IMR-90 (cell line): Measurements from ENCODE around the gene MCFD2. TPM values are rescaled to one million over a fixed set of nuclear protein-coding genes. Genes with fewer than 3 reads are reported as not detected.

Source experiments
- ATAC-seq: fragments of 200-7000 bp; cut with Tn5 transposase; 2 replicates; pipeline ENCODE4 v1.9.1; 2020; ENCODE audit warnings: low read depth, mild to moderate bottlenecking, moderate library complexity
- BruUV-seq: library from RNA; stranded (reverse); fragments of 400-500 nt; replicated peaks from 2 replicates; lab custom pipeline; 2021; lab: Mats Ljungman, UMichigan
- CTCF ChIA-PET: fragments of 300-600 bp; formaldehyde crosslinking; extraction: SDS; loops from one replicate; lab custom pipeline; 2021; ENCODE audit warnings: antibody characterized with exemption; lab: Yijun Ruan, JAX
- POLR2A ChIA-PET: fragments of 300-600 bp; sonication (Branson Sonifier 250); formaldehyde crosslinking; loops from one replicate; lab custom pipeline; 2022; ENCODE audit warnings: antibody characterized with exemption; ENCODE audit not compliant: unreplicated experiment; lab: Charles Lee
- DNase-seq: peaks from one replicate; pipeline ENCODE4 v3.0.0; 2013
- H2AFZ ChIP-seq: replicated peaks from 2 replicates; pipeline ENCODE3; 2013; ENCODE audit warnings: low read length, mild to moderate bottlenecking; ENCODE audit not compliant: poor library complexity
- H2AK5ac ChIP-seq: 2 replicates; pipeline ENCODE4 v1.6.1; 2013; ENCODE audit warnings: low read depth, low read length, inconsistent platforms
- H2AK9ac ChIP-seq: replicated peaks from 2 replicates; pipeline ENCODE3; 2013; ENCODE audit warnings: mild to moderate bottlenecking, low read depth, low read length, moderate library complexity; ENCODE audit not compliant: poor library complexity
- H2BK120ac ChIP-seq: 2 replicates; pipeline ENCODE4 v1.6.1; 2013; ENCODE audit warnings: low read depth, low read length, inconsistent platforms
- H2BK15ac ChIP-seq: 3 replicates; pipeline ENCODE4 v1.6.1; 2013; ENCODE audit warnings: low read depth, low read length, inconsistent platforms
- H2BK20ac ChIP-seq: 2 replicates; pipeline ENCODE4 v1.6.1; 2013; ENCODE audit warnings: low read depth, mild to moderate bottlenecking, inconsistent platforms, low read length, moderate library complexity
- H2BK5ac ChIP-seq: 2 replicates; pipeline ENCODE4 v1.6.1; 2013; ENCODE audit warnings: mild to moderate bottlenecking, low read depth, low read length, inconsistent platforms; ENCODE audit not compliant: poor library complexity, severe bottlenecking
- H3K14ac ChIP-seq: replicated peaks from 2 replicates; pipeline ENCODE4 v1.6.1; 2013; ENCODE audit warnings: low read depth, low read length, inconsistent platforms
- H3K18ac ChIP-seq: 2 replicates; pipeline ENCODE4 v1.6.1; 2013; ENCODE audit warnings: low read depth, low read length, control low read depth
- H3K23ac ChIP-seq: 2 replicates; pipeline ENCODE4 v1.6.1; 2013; ENCODE audit warnings: low read depth, low read length, inconsistent platforms
- H3K27ac ChIP-seq: 2 replicates; pipeline ENCODE4 v1.5.1; 2013; ENCODE audit warnings: mild to moderate bottlenecking, control low read depth, low read length; ENCODE audit not compliant: insufficient read depth
- H3K27me3 ChIP-seq: 2 replicates; pipeline ENCODE4 v1.6.1; 2013; ENCODE audit warnings: low read length; ENCODE audit not compliant: control insufficient read depth, insufficient read depth
- H3K36me3 ChIP-seq: 2 replicates; pipeline ENCODE4 v1.6.1; 2013; ENCODE audit warnings: low read length, mixed read lengths; ENCODE audit not compliant: control insufficient read depth, insufficient read depth
- H3K4ac ChIP-seq: 2 replicates; pipeline ENCODE4 v1.6.1; 2013; ENCODE audit warnings: low read depth, low read length, inconsistent platforms
- H3K4me1 ChIP-seq: 2 replicates; pipeline ENCODE4 v1.6.1; 2013; ENCODE audit warnings: low read length, mixed read lengths; ENCODE audit not compliant: control insufficient read depth, insufficient read depth
- H3K4me2 ChIP-seq: 2 replicates; pipeline ENCODE4 v1.6.1; 2013; ENCODE audit warnings: low read depth, mild to moderate bottlenecking, control low read depth, low read length, moderate library complexity
- H3K4me3 ChIP-seq: 2 replicates; pipeline ENCODE4 v1.5.1; 2013; ENCODE audit warnings: low read depth, mild to moderate bottlenecking, control low read depth, low read length, moderate library complexity; ENCODE audit not compliant: insufficient read depth
- H3K56ac ChIP-seq: 2 replicates; pipeline ENCODE4 v1.6.1; 2013; ENCODE audit warnings: low read length, inconsistent platforms; ENCODE audit not compliant: insufficient read depth; ENCODE audit errors: extremely low read depth
- H3K79me1 ChIP-seq, 2 experiments: 2 replicates each; pipeline ENCODE4 v1.6.1; 2013; ENCODE audit warnings: low read length in 2 of 2, inconsistent platforms in 1 of 2, low read depth in 1 of 2
- H3K9ac ChIP-seq: 2 replicates; pipeline ENCODE4 v1.6.1; 2013; ENCODE audit warnings: low read depth, low read length, control low read depth
- H3K9me1 ChIP-seq: 2 replicates; pipeline ENCODE4 v1.6.1; 2013; ENCODE audit warnings: low read length, inconsistent platforms; ENCODE audit not compliant: insufficient read depth
- H3K9me3 ChIP-seq: 2 replicates; pipeline ENCODE4 v1.6.1; 2013; ENCODE audit warnings: low read length; ENCODE audit not compliant: control insufficient read depth, insufficient read depth
- H4K20me1 ChIP-seq: 2 replicates; pipeline ENCODE4 v1.6.1; 2013; ENCODE audit warnings: low read length, inconsistent platforms; ENCODE audit not compliant: insufficient read depth
- H4K5ac ChIP-seq: 2 replicates; pipeline ENCODE4 v1.6.1; 2013; ENCODE audit warnings: mild to moderate bottlenecking, low read depth, low read length, control low read depth
- H4K8ac ChIP-seq, 2 experiments: 2 replicates each; pipeline ENCODE4 v1.6.1; 2013; ENCODE audit warnings: low read depth in 2 of 2, low read length in 2 of 2, control low read depth in 1 of 2, inconsistent platforms in 1 of 2
- H4K91ac ChIP-seq: 2 replicates; pipeline ENCODE4 v1.6.1; 2013; ENCODE audit warnings: low read depth, low read length, inconsistent platforms; ENCODE audit not compliant: insufficient read depth
- BHLHE40 ChIP-seq: fragments of 150-350 bp; IDR thresholded peaks from 2 replicates; pipeline ENCODE4 v1.6.1; 2016; ENCODE audit warnings: mild to moderate bottlenecking, low read depth, low read length
- CEBPB ChIP-seq: IDR thresholded peaks from 2 replicates; pipeline ENCODE4 v1.6.1; 2012; ENCODE audit warnings: low read depth, low read length, improper control_type of control experiment
- CHD1 ChIP-seq: IDR thresholded peaks from 2 replicates; pipeline ENCODE4 v1.6.1; 2012; ENCODE audit warnings: low read depth, low read length, improper control_type of control experiment
- FOS ChIP-seq: fragments of 150-350 bp; IDR thresholded peaks from 2 replicates; pipeline ENCODE4 v1.6.1; 2016; ENCODE audit warnings: low read depth, low read length
- MXI1 ChIP-seq: IDR thresholded peaks from 2 replicates; pipeline ENCODE4 v1.6.1; 2012; ENCODE audit warnings: low read depth, mild to moderate bottlenecking, low read length, moderate library complexity, borderline replicate concordance
- NFE2L2 ChIP-seq: fragments of 150-350 bp; IDR thresholded peaks from 2 replicates; pipeline ENCODE4 v1.6.1; 2016; ENCODE audit warnings: low read depth, mild to moderate bottlenecking, low read length
- POLR2A ChIP-seq: IDR thresholded peaks from 2 replicates; pipeline ENCODE4 v1.6.1; 2012; ENCODE audit warnings: mild to moderate bottlenecking, low read depth, low read length
- SMC3 ChIP-seq: fragments of 150-350 bp; IDR thresholded peaks from 2 replicates; pipeline ENCODE4 v1.6.1; 2016; ENCODE audit warnings: low read depth, mild to moderate bottlenecking, antibody characterized with exemption, low read length, moderate library complexity
- WGBS, 2 experiments: methylation state at CpG; one replicate each; pipeline versions ENCODE4 v1.1.5 to v1.1.7; 2013; ENCODE audit warnings: missing lambda C conversion rate in 2 of 2; ENCODE audit not compliant: insufficient read length in 1 of 2; ENCODE audit errors: extremely low coverage in 2 of 2; 5-methylcytosine and 5-hydroxymethylcytosine counted together
- dilution Hi-C: fragments of 300-500 bp; cut with HindIII; formaldehyde crosslinking; loops from one replicate; pipeline ENCODE4 v1.14.3; 2018; ENCODE audit warnings: low sequenced_read_pairs; ENCODE audit not compliant: unreplicated experiment
- in situ Hi-C: fragments of 300-500 bp; cut with MboI; formaldehyde crosslinking; loops from 3 replicates; pipeline ENCODE4 v1.14.3; 2019; ENCODE audit warnings: low sequenced_read_pairs, inconsistent platforms, mixed read lengths
- intact Hi-C: fragments of 100-400 bp; cut with micrococcal nuclease; formaldehyde crosslinking; loops from 2 replicates; pipeline ENCODE4 v1.10.0; 2022
- polyA plus RNA-seq, 3 experiments: library from polyadenylated mRNA; depleted of rRNA; stranded (reverse); fragments of >200 nt; gene quantifications; 2 replicates each; pipeline ENCODE4 v1.2.3, GENCODE V29; 2012; ENCODE audit warnings: low replicate concordance in 1 of 3
- total RNA-seq: library from RNA; depleted of rRNA; stranded (reverse); fragments of >200 nt; gene quantifications from 2 replicates; pipeline ENCODE4 v1.2.3, GENCODE V29; 2012
- TF ChIP-seq, protein P1 (sequence below): fragments of 150-350 bp; IDR thresholded peaks from 2 replicates; pipeline ENCODE4 v1.6.1; 2016; ENCODE audit warnings: low read depth, mild to moderate bottlenecking, low read length, moderate library complexity, borderline replicate concordance
- TF ChIP-seq, protein P2 (sequence below): conservative IDR thresholded peaks from 2 replicates; pipeline ENCODE4 v1.5.1; 2012; ENCODE audit warnings: mild to moderate bottlenecking, low read depth, low read length, improper control_type of control experiment

Gene MCFD2
- total and polyA plus RNA-seq, 2 of the 4 experiments (the other 2 are of a cell fraction), result 145 to 177 TPM

DNA sequence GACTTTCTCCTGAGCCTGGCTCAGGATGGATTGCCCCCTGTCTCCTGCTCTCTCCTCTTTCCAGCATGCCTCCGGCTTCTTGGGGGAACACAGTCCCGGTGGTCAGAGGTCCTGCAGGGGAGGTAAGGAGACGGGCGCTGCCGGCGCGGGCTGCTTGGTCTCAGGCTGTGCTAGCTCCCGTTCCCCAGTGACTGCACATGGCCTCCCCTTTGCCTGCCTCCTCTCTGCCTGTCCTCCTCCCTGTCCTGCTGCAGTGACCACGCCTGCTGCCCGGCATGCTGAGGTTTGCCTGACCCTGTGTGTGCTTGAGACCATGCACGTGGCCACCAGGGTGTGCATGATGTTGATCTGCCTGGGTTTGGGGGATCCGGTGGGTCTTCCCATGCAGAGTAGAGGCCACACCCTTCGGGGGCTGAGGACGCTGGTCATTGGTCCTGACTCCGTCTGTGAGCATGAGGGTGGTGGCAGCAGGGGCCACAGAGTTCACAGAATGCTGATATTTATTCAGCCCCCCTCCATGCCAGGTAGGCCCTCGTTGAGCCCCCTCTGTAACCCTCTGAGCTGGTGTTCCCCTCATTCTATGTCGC is 42.9 kb upstream of the MCFD2 start:
- WGBS, 2 experiments, result 100% methylated on average over 2 of the region's 17 CpGs; no CpG with 5 or more reads in 1 of the 2 experiments
- CTCF ChIA-PET, result no interaction called here
- dilution Hi-C loops, result no loop called here

More for the DNA sequence above, 42.9 kb upstream of the MCFD2 start:
- Histone ChIP-seq H2AK9ac (peak overlapping the region; percentile 23), H3K4me1 (peaks cover 15% of the 10 kb centered on the region), H2BK5ac (no peak overlapping the region), H4K20me1 (no peaks in the 10 kb centered on the region), H2BK120ac (no peak overlapping the region), H2BK20ac (no peak overlapping the region), H2AK5ac (no peak overlapping the region), H3K9me3 (no peaks in the 10 kb centered on the region), H3K4ac (no peak overlapping the region), H4K91ac (no peak overlapping the region), H3K56ac (no peak overlapping the region), H3K4me2 (no peak overlapping the region), H3K4me3 (no peak overlapping the region), H3K79me1 (peaks cover 33 to 83% of the 10 kb centered on the region in 2 experiments), H3K23ac (no peak overlapping the region), H2AFZ (peak overlapping the region; percentile 33), H3K18ac (no peak overlapping the region), H2BK15ac (no peak overlapping the region), H3K27ac (no peak overlapping the region), H3K27me3 (no peaks in the 10 kb centered on the region), H4K5ac (no peak overlapping the region), H3K9me1 (peaks cover 29% of the 10 kb centered on the region), H3K9ac (no peak overlapping the region), H3K14ac (no peak overlapping the region), H3K36me3 (peaks cover 55% of the 10 kb centered on the region), H4K8ac (no peak overlapping the region)
- TF ChIP-seq, protein P1, sequence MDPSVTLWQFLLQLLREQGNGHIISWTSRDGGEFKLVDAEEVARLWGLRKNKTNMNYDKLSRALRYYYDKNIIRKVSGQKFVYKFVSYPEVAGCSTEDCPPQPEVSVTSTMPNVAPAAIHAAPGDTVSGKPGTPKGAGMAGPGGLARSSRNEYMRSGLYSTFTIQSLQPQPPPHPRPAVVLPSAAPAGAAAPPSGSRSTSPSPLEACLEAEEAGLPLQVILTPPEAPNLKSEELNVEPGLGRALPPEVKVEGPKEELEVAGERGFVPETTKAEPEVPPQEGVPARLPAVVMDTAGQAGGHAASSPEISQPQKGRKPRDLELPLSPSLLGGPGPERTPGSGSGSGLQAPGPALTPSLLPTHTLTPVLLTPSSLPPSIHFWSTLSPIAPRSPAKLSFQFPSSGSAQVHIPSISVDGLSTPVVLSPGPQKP, result no peak
- TF ChIP-seq BHLHE40 (no peak), POLR2A (no peak), SMC3 (no peak), CEBPB (no peak), FOS (no peak), NFE2L2 (no peak), MXI1 (no peak), CHD1 (no peak)
- TF ChIP-seq, protein P2, sequence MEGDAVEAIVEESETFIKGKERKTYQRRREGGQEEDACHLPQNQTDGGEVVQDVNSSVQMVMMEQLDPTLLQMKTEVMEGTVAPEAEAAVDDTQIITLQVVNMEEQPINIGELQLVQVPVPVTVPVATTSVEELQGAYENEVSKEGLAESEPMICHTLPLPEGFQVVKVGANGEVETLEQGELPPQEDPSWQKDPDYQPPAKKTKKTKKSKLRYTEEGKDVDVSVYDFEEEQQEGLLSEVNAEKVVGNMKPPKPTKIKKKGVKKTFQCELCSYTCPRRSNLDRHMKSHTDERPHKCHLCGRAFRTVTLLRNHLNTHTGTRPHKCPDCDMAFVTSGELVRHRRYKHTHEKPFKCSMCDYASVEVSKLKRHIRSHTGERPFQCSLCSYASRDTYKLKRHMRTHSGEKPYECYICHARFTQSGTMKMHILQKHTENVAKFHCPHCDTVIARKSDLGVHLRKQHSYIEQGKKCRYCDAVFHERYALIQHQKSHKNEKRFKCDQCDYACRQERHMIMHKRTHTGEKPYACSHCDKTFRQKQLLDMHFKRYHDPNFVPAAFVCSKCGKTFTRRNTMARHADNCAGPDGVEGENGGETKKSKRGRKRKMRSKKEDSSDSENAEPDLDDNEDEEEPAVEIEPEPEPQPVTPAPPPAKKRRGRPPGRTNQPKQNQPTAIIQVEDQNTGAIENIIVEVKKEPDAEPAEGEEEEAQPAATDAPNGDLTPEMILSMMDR, result no peak
- DNase-seq, result no peak
- POLR2A ChIA-PET, result no interaction called here
- intact Hi-C loops (no loop called here), in situ Hi-C loops (no loop called here)
- no peak for ATAC-seq
- no TSS peak for BruUV-seq
